PC-3 (cell line): ENCODE data around the gene AEN. TPM values are rescaled to one million over a fixed set of nuclear protein-coding genes. Genes with fewer than 3 reads are reported as not detected.

Experiments
- ATAC-seq: fragments of 200-7000 bp; cut with Tn5 transposase; 2 replicates; pipeline ENCODE4 v1.9.1; 2020; ENCODE audit warnings: mild to moderate bottlenecking, moderate library complexity
- BruUV-seq: library from RNA; stranded (reverse); fragments of 400-500 nt; replicated peaks from 2 replicates; lab custom pipeline; 2021; lab: Mats Ljungman, UMichigan
- CTCF ChIA-PET: fragments of 300-600 bp; sonication (Branson Sonifier 250); formaldehyde crosslinking; loops from one replicate; lab custom pipeline; 2022; ENCODE audit warnings: antibody characterized with exemption; lab: Charles Lee
- POLR2A ChIA-PET: fragments of 300-600 bp; sonication (Branson Sonifier 250); formaldehyde crosslinking; loops from one replicate; lab custom pipeline; 2022; ENCODE audit warnings: antibody characterized with exemption; ENCODE audit not compliant: unreplicated experiment; lab: Charles Lee
- DNase-seq: peaks from one replicate; pipeline ENCODE4 v3.0.0-alpha.2; 2015
- H2AFZ ChIP-seq: fragments of 300-600 bp; sonication (generic); 2 replicates; pipeline ENCODE4 v1.6.0; 2016; ENCODE audit warnings: antibody characterized with exemption, low read length
- H3F3A ChIP-seq: fragments of 300-600 bp; sonication (generic); one replicate; pipeline ENCODE4 v1.6.0; 2017; ENCODE audit warnings: antibody characterized with exemption, low read length, control low read depth, mild to moderate bottlenecking; ENCODE audit not compliant: unreplicated experiment
- H3K27ac ChIP-seq: fragments of 300-600 bp; sonication (generic); 2 replicates; pipeline ENCODE4 v1.5.1; 2016; ENCODE audit warnings: mild to moderate bottlenecking, low read length
- H3K27me3 ChIP-seq: fragments of 300-600 bp; sonication (generic); 2 replicates; pipeline ENCODE4 v1.6.1; 2016; ENCODE audit warnings: low read length, mixed read lengths
- H3K36me3 ChIP-seq: fragments of 300-600 bp; sonication (generic); 2 replicates; pipeline ENCODE4 v1.6.1; 2016; ENCODE audit warnings: low read depth, mixed run types, low read length, mixed read lengths
- H3K4me1 ChIP-seq: fragments of 300-600 bp; sonication (generic); 2 replicates; pipeline ENCODE4 v1.5.1; 2016; ENCODE audit warnings: low read length; ENCODE audit not compliant: insufficient read depth
- H3K4me2 ChIP-seq: fragments of 300-600 bp; sonication (generic); 2 replicates; pipeline ENCODE4 v1.6.0; 2016; ENCODE audit warnings: low read length
- H3K4me3 ChIP-seq: fragments of 300-600 bp; sonication (generic); 2 replicates; pipeline ENCODE4 v1.5.1; 2016; ENCODE audit warnings: mild to moderate bottlenecking, low read length, mixed read lengths
- H3K79me2 ChIP-seq: fragments of 300-600 bp; sonication (generic); 2 replicates; pipeline ENCODE4 v1.6.1; 2017; ENCODE audit warnings: low read length, mixed read lengths
- H3K9ac ChIP-seq: fragments of 300-600 bp; sonication (generic); 2 replicates; pipeline ENCODE4 v1.6.0; 2016; ENCODE audit warnings: mild to moderate bottlenecking, low read length
- H3K9me2 ChIP-seq: fragments of 300-600 bp; sonication (generic); replicated peaks from 2 replicates; pipeline ENCODE4 v1.6.1; 2016; ENCODE audit warnings: mixed run types, low read length, mixed read lengths
- H3K9me3 ChIP-seq: fragments of 300-600 bp; sonication (generic); 2 replicates; pipeline ENCODE4 v1.6.1; 2016; ENCODE audit warnings: low read length, mixed read lengths
- H4K20me1 ChIP-seq: fragments of 300-600 bp; sonication (generic); 2 replicates; pipeline ENCODE4 v1.6.1; 2016; ENCODE audit warnings: low read length, mixed read lengths
- CTCF ChIP-seq: fragments of 300-600 bp; sonication (generic); conservative IDR thresholded peaks from 2 replicates; pipeline ENCODE4 v1.5.1; 2017; ENCODE audit warnings: antibody characterized with exemption, low read depth, mild to moderate bottlenecking, low read length
- EZH2 ChIP-seq: fragments of 300-600 bp; sonication (generic); IDR thresholded peaks from one replicate; pipeline ENCODE4 v1.6.1; 2017; ENCODE audit warnings: antibody characterized with exemption, mild to moderate bottlenecking, low read length; ENCODE audit not compliant: unreplicated experiment
- EZH2phosphoT487 ChIP-seq: fragments of 300-600 bp; sonication (generic); IDR thresholded peaks from 2 replicates; pipeline ENCODE4 v1.6.1; 2018; ENCODE audit warnings: mild to moderate bottlenecking, antibody characterized with exemption, low read length, borderline replicate concordance
- intact Hi-C: fragments of 100-400 bp; cut with micrococcal nuclease; formaldehyde crosslinking; loops from 2 replicates; pipeline ENCODE4 v1.9.0; 2023
- total RNA-seq: library from RNA; depleted of rRNA; stranded (reverse); fragments of >200 nt; gene quantifications from 2 replicates; pipeline ENCODE4 v1.2.3, GENCODE V29; 2014

The AEN gene
- total RNA-seq, 1 experiment from 2014 or later = 81.3 TPM

- H3K9me3 ChIP-seq = no peaks in the 10 kb centered on the region
- no peak overlapping the region for H3K27ac ChIP-seq
- DNase-seq (no peak), ATAC-seq (no peak)
- H3K9ac ChIP-seq = no peak overlapping the region
- H3K9me2 ChIP-seq = no peaks in the 10 kb centered on the region
- no peaks in the 10 kb centered on the region for H3K79me2 ChIP-seq
- no peak overlapping the region for H3K4me2 ChIP-seq
- intact Hi-C loops = no loop called here
- H3K4me1 ChIP-seq = peaks cover 20% of the 10 kb centered on the region
- no peak overlapping the region for H2AFZ ChIP-seq
- H3K36me3 ChIP-seq = no peaks in the 10 kb centered on the region
- no peaks in the 10 kb centered on the region for H3K27me3 ChIP-seq
- no peaks in the 10 kb centered on the region for H3F3A ChIP-seq
- CTCF ChIA-PET = no interaction called here
- TF ChIP-seq EZH2phosphoT487 (no peak), EZH2 (no peak), CTCF (no peak)
- no peaks in the 10 kb centered on the region for H4K20me1 ChIP-seq
- no peak overlapping the region for H3K4me3 ChIP-seq
- POLR2A ChIA-PET = no interaction called here
- no TSS peak for BruUV-seq
These were observed 34.0 kb downstream of the AEN start for GRCh38 chr15:88655103-88655553.

- ChIA-PET POLR2A (interaction anchor here (0.5 kb wide), 1 partner anchor 511 kb away, joined by 3 read pairs; no protein-coding TSS in a partner anchor), CTCF (no interaction called here)
- no peak overlapping the region for H3K9ac ChIP-seq
- H3K4me1 ChIP-seq = peaks cover 27% of the 10 kb centered on the region
- H3K4me2 ChIP-seq = no peak overlapping the region
- ATAC-seq = no peak
- no peaks in the 10 kb centered on the region for H3K79me2 ChIP-seq
- H3K27ac ChIP-seq = no peak overlapping the region
- no peaks in the 10 kb centered on the region for H3K9me3 ChIP-seq
- H2AFZ ChIP-seq = no peak overlapping the region
- no TSS peak for BruUV-seq
- intact Hi-C loops = no loop called here
- no peak overlapping the region for H3K4me3 ChIP-seq
- H3F3A ChIP-seq = no peaks in the 10 kb centered on the region
- TF ChIP-seq CTCF (no peak), EZH2phosphoT487 (no peak), EZH2 (no peak)
- no peaks in the 10 kb centered on the region for H3K27me3 ChIP-seq
- H4K20me1 ChIP-seq = no peaks in the 10 kb centered on the region
- no peaks in the 10 kb centered on the region for H3K36me3 ChIP-seq
- H3K9me2 ChIP-seq = no peaks in the 10 kb centered on the region
- DNase-seq = no peak
These were observed 34.8 kb downstream of the AEN start for GRCh38 chr15:88655800-88656488.

GRCh38 chr15:88656760-88657221 is 35.7 kb downstream of the AEN start:
- Histone ChIP-seq H2AFZ (no peak overlapping the region), H3K36me3 (no peaks in the 10 kb centered on the region), H3K4me2 (no peak overlapping the region), H3K9ac (no peak overlapping the region), H3K79me2 (no peaks in the 10 kb centered on the region), H3K9me2 (no peaks in the 10 kb centered on the region), H3K4me3 (no peak overlapping the region), H3K27ac (no peak overlapping the region), H3K4me1 (peaks cover 27% of the 10 kb centered on the region), H4K20me1 (no peaks in the 10 kb centered on the region), H3F3A (no peaks in the 10 kb centered on the region), H3K27me3 (no peaks in the 10 kb centered on the region), H3K9me3 (no peaks in the 10 kb centered on the region)
- BruUV-seq = no TSS peak
- ChIA-PET CTCF (no interaction called here), POLR2A (no interaction called here)
- no peak for DNase-seq
- intact Hi-C loops = loop anchor here (1.0 kb wide), 3 partner anchors 32 to 178 kb away; no protein-coding TSS in a partner anchor
- no peak for TF ChIP-seq EZH2
- no peak for TF ChIP-seq CTCF
- TF ChIP-seq EZH2phosphoT487 = no peak
- no peak for ATAC-seq
